Choroid plexus epithelial cell (primary cell): Measurements from ENCODE around the gene INPP5F.
"Not testable (repeated sequence)": the region's sequence is repeated elsewhere in the genome, so short reads cannot be mapped to it uniquely, and the experiment has no call there.

ENCODE experiments used
- DNase-seq: peaks from one replicate; pipeline ENCODE4 v3.0.0-alpha.2; 2010; ENCODE audit warnings: low read depth
- H3K4me3 ChIP-seq: 2 replicates; pipeline ENCODE4 v1.5.1; 2011; ENCODE audit warnings: low read depth, mild to moderate bottlenecking, control low read depth, low read length, moderate library complexity
- TF ChIP-seq, protein P1 (sequence below): conservative IDR thresholded peaks from 2 replicates; pipeline ENCODE4 v1.5.1; 2011; ENCODE audit warnings: low read depth, mild to moderate bottlenecking, control low read depth, inconsistent platforms, low read length, moderate library complexity

INPP5F gene

GRCh38 chr10:119762035-119762434, 36.2 kb downstream of the INPP5F start:
- DNase-seq = no peak
- TF ChIP-seq, protein P1, sequence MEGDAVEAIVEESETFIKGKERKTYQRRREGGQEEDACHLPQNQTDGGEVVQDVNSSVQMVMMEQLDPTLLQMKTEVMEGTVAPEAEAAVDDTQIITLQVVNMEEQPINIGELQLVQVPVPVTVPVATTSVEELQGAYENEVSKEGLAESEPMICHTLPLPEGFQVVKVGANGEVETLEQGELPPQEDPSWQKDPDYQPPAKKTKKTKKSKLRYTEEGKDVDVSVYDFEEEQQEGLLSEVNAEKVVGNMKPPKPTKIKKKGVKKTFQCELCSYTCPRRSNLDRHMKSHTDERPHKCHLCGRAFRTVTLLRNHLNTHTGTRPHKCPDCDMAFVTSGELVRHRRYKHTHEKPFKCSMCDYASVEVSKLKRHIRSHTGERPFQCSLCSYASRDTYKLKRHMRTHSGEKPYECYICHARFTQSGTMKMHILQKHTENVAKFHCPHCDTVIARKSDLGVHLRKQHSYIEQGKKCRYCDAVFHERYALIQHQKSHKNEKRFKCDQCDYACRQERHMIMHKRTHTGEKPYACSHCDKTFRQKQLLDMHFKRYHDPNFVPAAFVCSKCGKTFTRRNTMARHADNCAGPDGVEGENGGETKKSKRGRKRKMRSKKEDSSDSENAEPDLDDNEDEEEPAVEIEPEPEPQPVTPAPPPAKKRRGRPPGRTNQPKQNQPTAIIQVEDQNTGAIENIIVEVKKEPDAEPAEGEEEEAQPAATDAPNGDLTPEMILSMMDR = no peak

DNA sequence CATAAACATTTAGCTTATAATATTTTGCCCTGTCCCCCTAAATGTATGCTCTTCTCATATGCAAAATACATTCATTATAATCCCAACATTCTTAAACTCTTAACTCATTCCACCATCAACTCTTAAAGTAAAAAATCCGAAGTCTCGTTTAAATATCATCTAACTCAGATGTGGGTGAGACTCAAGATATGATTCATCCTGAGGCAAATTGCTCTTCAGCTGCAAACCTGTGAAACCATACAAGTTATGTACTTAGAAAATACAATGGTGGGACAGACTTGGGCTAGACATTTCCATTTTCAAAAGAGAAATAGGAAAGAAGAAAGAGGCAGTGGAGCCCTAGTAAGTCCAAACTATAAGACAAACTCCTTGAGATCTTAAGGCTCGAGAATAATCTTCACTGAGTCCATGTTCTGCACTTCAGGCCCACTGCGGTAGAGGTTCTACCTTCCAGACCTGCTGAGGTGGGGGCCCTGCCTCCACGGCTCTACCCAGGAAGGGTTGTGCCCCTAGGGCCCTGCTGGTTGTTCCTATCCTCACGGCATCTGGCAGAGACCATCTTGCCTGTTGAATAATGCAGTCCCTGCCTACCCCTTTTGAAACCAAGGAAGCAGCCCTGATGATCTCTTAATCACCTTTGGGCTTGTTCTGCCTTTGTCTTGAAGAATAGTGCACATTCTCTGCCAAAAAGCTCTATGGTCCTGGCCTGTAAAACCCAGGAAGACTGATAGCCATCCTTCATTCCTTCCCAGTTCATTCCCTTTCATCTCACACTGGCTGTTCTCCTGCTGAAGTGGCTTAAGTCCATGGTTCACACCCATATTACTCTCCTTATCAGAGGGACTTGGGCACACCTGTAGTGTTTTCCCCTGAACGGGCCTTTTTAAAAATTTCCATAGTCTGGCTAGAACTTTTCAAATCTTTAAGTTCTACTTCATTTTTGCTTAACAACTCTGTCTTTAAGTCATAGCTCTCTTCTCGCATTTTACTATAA, 37.3 kb downstream of the INPP5F start:
- H3K4me3 ChIP-seq = no peak overlapping the region
- TF ChIP-seq, protein P1 = no peak
- DNase-seq = no peak

More at GRCh38 chr10:119762035-119762434, 36.2 kb downstream of the INPP5F start:
- H3K4me3 ChIP-seq = no peak overlapping the region

DNA sequence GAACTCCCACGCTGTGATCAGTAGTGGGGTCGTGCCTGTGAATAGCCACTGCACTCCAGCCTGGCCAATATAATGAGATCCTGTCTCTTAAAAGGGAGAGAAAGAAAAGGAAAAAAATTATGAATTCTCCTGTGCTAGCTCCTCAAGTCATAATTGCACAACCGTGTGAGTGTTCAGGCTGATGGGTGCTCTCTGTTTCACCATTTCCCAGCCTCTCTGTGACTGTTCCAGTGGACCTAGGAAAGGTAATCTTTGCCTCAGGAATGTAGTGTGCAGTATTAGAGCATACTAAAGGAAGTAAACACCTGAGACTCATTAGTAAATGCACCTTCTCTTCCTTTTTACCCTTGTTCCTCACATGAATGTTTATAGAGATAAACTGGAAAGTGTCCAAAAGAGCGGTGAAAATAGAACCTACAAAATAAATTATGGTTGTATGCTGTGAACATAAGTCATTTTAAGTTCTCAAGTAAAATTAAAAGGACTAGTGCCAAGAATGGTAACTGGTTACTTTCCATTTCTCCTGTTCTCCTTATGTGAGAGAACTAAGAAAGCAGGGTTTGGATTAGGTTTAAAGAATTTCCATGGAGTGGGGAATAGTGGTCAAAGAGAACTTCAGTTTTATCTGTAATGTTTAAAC, 42.7 kb downstream of the INPP5F start:
- TF ChIP-seq, protein P1 = no peak
- no peak overlapping the region for H3K4me3 ChIP-seq
- peak; percentile 48 for DNase-seq

DNA sequence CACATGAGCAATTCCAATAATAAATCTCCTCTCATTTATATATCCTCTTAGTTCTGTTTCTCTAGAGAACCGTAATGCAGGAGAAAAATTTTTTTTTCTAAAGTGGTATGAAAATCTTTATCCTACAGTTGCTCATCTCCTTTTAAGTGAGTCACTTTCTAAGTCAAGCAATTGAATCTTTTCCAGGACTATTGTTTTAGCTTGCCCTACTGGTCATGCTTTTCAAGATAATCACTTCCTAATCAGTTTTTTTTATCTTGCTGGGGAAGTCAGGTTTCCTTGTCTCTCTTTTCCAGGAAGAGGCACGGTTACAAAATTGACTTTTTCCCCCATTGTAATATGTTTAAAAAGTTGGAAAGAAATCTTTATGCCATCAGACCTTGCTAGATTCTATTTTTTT, 44.0 kb downstream of the INPP5F start:
- peak; percentile 54 for DNase-seq
- no peak overlapping the region for H3K4me3 ChIP-seq

DNA sequence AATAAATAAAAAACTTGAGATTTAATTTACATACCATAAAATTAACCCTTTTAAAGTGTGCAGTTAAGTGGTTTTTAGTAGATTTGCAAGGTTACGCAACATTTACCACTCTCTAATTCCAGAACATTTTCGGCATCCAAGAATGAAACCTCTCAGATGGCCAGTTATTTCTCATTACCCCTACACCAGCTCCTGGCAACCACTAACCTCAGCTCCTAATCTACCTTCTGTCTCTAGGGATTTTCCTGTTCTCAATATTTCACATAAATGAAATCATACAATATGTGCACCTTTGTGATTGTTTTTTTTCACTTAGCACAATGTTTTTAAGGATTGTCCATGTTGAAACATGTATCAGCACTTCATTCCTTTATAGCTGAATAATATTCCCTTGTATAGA, 45.1 kb downstream of the INPP5F start:
- TF ChIP-seq, protein P1 = no peak
- H3K4me3 ChIP-seq = no peak overlapping the region
- DNase-seq = no peak

More for the DNA sequence above, 44.0 kb downstream of the INPP5F start:
- TF ChIP-seq, protein P1 = no peak

GRCh38 chr10:119772334-119772733, 46.5 kb downstream of the INPP5F start:
- no peak overlapping the region for H3K4me3 ChIP-seq
- TF ChIP-seq, protein P1 = no peak
- DNase-seq = no peak

- DNase-seq, H3K4me3 ChIP-seq: not testable (repeated sequence)
These were observed 47.2 kb downstream of the INPP5F start for GRCh38 chr10:119773041-119773440.
